NCI-H187 treated with DMSO at 0.1 percent for 48 hours (cell line): Measurements from ENCODE around the gene MYOZ1.
"Not testable (repeated sequence)": the region's sequence is repeated elsewhere in the genome, so short reads cannot be mapped to it uniquely, and the experiment has no call there.

ENCODE experiments used
- DNase-seq: peaks from one replicate; lab custom pipeline; 2025; lab: John Stamatoyannopoulos, UW

MYOZ1 gene

GRCh38 chr10:73641328-73642060 lies at the start of gene MYOZ1:
Gene MYOZ1 (minus strand): TSS chr10:73641474. CDS start chr10:73640017, 1,457 bp downstream.
- no peak for DNase-seq

GRCh38 chr10:73690755-73691154 lies 49.5 kb upstream of the MYOZ1 start:
- not testable (repeated sequence) for DNase-seq

GRCh38 chr10:73689596-73689995 lies 48.3 kb upstream of the MYOZ1 start:
- not testable (repeated sequence) for DNase-seq

GRCh38 chr10:73687641-73688040 lies 46.4 kb upstream of the MYOZ1 start:
- DNase-seq: not testable (repeated sequence)

GRCh38 chr10:73674546-73674945 lies 33.3 kb upstream of the MYOZ1 start:
- DNase-seq: not testable (repeated sequence)

- DNase-seq: not testable (repeated sequence)
Measured at GRCh38 chr10:73668378-73668777, 27.1 kb upstream of the MYOZ1 start.

GRCh38 chr10:73666153-73666809 lies 25.0 kb upstream of the MYOZ1 start:
- not testable (repeated sequence) for DNase-seq

- not testable (repeated sequence) for DNase-seq
Measured at GRCh38 chr10:73665581-73665980, 24.3 kb upstream of the MYOZ1 start.

- not testable (repeated sequence) for DNase-seq
Measured at GRCh38 chr10:73664156-73665040, 23.1 kb upstream of the MYOZ1 start.

- not testable (repeated sequence) for DNase-seq
Measured at GRCh38 chr10:73663621-73664020, 22.3 kb upstream of the MYOZ1 start.

GRCh38 chr10:73662705-73663104 lies 21.4 kb upstream of the MYOZ1 start:
- DNase-seq: not testable (repeated sequence)

GRCh38 chr10:73655990-73656298 lies 14.7 kb upstream of the MYOZ1 start, which contains the start of gene SYNPO2L:
Gene SYNPO2L (minus strand): TSS chr10:73656029. CDS start chr10:73655922, 107 bp downstream.
- DNase-seq: no peak

- no peak for DNase-seq
Measured at GRCh38 chr10:73655257-73655989, 14.1 kb upstream of the MYOZ1 start.

GRCh38 chr10:73653701-73654100 lies 12.4 kb upstream of the MYOZ1 start:
- DNase-seq: no peak

- DNase-seq: no peak
Measured at GRCh38 chr10:73653195-73653594, 11.9 kb upstream of the MYOZ1 start.

GRCh38 chr10:73650537-73651331 lies 9.5 kb upstream of the MYOZ1 start:
- DNase-seq: no peak

GRCh38 chr10:73649876-73650536 lies 8.7 kb upstream of the MYOZ1 start:
- no peak for DNase-seq

- DNase-seq: no peak
Measured at GRCh38 chr10:73648975-73649829, 7.9 kb upstream of the MYOZ1 start.

GRCh38 chr10:73647875-73648651 lies 6.8 kb upstream of the MYOZ1 start:
- DNase-seq: no peak
